HG03521 (cell line): Measurements from ENCODE around the gene MRLN.

Experiments used
- ATAC-seq: cut with Tn5 transposase; IDR thresholded peaks from one replicate; pipeline ENCODE4 v1.9.1; 2021; ENCODE audit warnings: mild to moderate bottlenecking, moderate library complexity; ENCODE audit not compliant: unreplicated experiment

The MRLN gene

DNA sequence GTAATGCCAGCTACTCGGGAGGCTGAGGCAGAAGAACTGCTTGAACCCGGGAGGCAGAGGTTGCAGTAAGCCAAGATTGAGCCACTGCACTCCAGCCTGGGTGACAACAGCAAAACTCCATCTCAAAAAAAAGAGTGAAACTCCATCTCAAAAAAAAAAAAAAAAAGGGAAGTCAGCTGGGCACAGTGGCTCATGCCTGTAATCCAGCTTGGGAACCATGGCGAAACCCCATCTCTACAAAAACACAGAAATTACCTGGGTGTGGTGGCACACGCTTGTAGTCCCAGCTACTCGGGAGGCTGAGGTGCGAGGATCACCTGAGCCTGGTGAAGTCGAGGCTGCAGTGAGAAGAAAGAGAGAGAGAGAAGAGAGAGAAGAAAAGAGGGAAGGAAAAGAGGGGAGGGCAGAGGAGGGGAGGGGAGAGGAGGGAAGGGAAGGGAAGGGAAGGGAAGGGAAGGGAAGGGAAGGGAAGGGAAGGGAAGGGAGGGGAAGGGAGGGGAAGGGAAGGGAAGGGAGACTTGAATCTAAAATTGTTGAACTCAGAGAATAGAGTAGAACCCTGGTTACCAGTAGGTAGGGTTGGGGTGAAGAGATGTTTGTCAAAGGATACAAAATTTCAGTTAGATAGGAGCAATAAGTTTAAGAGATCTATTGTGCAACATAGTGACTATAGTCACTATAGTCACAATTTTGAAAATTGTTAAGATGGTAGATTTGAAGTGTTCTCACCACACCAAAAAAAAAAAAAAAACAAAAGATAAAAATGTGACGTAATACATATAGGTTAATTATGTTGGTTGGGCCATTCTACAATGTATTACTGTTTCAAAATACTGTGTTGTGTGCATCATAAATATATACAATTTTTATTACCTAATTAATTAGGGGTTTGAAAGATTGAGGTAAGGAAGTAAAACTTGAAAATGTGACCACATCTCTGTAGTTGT, 46.1 kb downstream of the MRLN start:
- ATAC-seq = no peak

DNA sequence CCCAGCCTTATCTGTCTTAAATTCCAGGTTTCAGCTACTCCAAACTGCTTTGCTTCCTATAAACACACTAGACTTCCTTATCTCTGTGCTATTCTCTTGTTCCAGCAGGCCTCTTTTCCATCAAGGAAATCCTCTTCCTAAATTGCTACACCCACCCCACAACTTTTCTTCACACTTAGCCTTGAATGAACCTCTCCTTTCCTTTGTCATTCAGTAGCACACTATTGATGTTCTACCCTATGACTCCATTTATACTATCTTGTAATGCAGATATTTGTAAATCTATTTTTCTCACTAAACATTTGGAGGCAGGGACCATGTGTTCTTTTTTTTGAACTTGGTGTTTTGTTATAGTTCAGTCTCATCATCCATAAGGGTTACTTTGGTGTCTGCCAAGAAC, 47.3 kb downstream of the MRLN start:
- no peak for ATAC-seq

DNA sequence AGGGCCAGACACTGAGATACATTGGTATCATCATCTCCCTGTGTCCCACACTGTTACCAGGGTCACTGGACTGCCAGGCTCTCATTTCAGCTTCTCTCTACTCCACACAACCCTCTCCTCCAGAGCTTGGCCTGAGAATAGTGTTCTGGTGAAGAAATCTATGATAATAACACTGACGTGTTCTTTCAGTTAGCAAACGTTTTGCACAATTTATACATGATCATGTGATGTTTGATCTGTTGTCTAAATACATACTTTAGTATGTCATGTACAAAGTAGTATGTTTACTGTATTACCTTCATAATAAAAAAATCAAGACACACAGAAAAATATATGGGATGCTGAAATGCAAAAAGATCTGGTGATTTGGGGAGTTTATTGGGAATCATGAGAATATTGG, 48.6 kb downstream of the MRLN start:
- no peak for ATAC-seq

DNA sequence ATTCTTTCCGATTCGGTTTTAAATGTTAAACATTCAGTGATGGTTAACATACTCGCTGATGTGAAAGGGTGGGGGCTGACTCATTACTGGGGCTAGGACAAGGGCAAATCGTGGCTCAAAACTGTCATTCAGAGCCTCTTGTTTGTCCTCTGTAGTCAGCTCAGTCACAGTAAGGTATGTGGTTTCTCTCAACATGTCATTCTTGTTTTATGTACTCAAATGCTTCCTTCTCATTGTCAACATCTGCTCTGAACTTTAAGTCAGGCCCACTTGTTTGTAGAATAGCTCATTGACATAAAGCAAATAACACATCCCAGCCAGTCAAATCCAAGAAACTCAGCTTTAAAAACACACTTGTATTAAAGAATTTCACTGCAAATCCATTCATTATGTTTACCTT, 50.9 kb downstream of the MRLN start:
- ATAC-seq = no peak

DNA sequence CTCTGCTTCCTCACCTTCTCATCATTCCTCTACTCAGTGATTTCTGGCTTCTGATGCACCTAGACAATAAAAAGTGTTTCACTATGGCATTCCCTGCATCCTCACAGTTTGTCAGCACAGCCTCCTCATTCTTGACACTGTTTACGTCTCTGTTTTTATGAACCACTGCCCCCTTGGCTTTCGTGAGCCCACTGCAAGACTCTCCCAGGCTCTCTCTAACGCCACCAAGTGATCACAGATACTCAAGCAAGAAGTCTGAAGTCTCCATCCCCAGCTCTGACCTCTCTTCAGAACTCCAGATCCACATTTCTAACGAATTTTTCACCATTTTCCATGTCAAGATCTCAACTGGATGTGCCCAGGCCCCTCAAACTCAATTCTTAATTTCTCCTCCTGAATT, 52.5 kb downstream of the MRLN start:
- ATAC-seq = no peak

DNA sequence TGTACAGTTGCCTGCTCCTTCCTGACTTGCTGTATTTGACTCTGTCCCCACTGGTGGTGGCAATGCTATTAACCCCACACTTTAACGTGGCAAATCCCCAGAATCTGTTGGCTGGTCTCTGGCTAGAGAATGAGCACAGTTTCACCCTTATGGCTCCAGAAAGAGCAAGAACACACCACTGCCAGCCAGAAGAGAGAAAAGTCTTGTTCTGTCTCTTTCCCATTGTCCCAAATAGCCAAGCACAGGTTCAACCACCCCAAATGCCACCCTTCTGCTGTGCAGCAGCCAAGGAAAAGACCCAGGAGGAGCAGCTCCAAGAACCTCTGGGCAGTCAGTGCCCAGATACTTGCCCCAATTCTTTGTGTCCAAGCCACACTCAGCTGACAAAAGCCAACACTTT, 54.9 kb downstream of the MRLN start:
- no peak for ATAC-seq

DNA sequence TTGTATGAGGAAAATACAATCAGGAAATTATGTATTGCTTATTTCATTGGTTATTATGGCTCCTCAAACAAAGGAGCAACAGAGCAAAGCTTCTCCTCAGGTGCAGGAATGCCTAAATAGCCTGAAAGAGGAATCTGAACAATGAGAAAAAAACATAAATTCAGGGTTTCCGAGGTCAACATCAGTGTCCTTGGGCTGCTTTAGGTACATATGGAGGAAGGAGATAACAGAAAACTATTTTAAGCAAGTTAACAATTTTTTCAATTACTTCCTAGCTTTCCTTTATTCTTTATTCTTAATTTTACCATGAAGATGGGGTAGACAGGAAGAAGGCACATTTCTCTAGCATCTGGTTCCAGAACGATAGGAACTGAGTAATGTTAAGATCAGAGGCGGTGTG, 57.6 kb downstream of the MRLN start:
- ATAC-seq = no peak

DNA sequence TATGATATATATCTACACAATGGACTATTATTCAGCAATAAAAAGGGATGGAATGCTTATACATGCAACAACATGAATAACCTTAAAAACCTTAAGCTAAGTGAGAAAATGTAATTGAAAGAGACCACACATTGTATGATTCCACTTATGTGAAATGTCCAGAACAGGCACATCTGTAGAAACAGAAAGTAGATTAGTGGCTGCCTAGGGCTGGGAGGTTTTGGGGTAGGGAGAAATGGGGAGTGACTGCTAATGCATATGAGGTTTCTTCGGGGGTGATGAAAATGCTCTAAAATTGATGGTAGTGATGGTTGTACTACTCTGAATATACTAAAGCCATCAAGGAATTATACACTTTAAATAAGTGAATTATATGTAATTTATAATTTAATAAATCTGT, 58.3 kb downstream of the MRLN start:
- no peak for ATAC-seq

DNA sequence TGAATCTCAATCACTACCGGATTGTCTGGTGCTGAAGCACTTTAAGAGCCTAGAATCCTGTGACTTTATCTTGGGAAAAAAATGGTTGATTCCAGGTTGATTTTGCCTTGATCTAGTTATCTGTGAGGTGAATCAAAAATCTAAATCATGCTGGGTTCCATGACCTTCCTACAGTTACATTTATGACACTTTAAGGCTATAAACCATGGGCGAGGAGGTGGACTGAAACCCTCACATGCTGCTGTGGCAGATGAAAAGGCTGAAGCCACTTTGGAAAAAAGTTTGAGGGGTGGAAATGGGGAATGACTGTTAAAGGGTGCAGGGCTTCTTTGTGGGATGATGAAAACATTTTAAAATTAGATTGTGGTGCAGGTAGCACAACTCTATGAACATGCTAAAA, 61.1 kb downstream of the MRLN start:
- no peak for ATAC-seq

DNA sequence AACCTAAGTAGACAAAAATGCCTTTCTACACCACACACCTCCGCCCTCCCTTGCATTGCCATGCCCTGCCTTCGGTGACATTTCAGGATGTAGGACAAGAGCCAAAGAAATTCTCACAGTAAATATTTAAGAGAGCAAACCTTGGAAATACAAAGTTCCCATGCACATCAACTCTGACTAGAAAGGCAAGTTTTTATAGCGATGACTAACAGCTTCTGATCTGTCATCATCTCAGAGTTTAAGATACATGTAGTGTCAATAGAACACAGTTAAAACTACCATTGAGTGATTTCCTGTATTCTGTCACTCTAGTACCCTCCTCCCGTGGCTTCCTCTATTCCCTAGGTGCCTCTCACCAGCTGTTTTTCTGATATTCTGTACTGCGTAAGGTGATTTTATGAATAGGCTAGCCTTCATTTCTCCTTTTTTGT, 64.3 kb downstream of the MRLN start:
- ATAC-seq = no peak

DNA sequence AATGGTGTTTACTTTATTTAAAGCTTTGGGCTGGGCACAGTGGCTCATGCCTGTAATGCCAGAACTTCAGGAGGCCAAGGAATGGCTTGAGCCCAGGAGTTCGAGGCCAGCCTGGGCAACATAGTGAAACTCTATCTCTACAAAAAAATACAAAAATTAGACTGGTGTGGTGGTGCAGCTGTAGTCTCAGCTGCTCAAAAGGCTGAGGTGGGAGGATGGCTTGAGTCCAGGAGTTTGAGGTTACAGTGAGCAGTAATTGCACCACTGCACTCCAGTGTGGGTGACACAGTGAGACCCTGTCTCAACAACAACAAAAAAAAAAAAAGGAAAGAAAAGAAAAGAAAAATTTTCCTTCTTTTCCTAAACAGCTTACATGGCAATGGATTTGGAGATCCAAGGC, 65.6 kb downstream of the MRLN start:
- no peak for ATAC-seq
